Heart left ventricle (tissue), 16 donors: ENCODE results near the gene PTPRN2. TPM values are rescaled to one million over a fixed set of nuclear protein-coding genes. Genes with fewer than 3 reads are reported as not detected.
"Not testable (repeated sequence)": the region's sequence is repeated elsewhere in the genome, so short reads cannot be mapped to it uniquely, and the experiment has no call there.

ENCODE experiments used
- ATAC-seq, 4 donors: fragments of 200-7000 bp; cut with Tn5 transposase; one replicate each; pipeline ENCODE4 v1.9.1; 2020 to 2022; ENCODE audit warnings: moderate library complexity in 4 of 4, mild to moderate bottlenecking in 3 of 4, moderate number of reproducible peaks in 1 of 4
- DNase-seq, 5 donors: peaks; one replicate each; pipeline ENCODE4 v3.0.0-alpha.2; 2020
- H3K27ac ChIP-seq, 12 donors: fragments of 200-600 bp; sonication (generic) in 4 of 12; one replicate each; pipeline versions ENCODE4 v1.5.0 to v1.8.0; 2016 to 2022; ENCODE audit warnings: mild to moderate bottlenecking in 2 of 12
- H3K27me3 ChIP-seq, 9 donors: fragments of 200-600 bp; sonication (generic) in 2 of 9; one replicate each; pipeline versions ENCODE4 v1.5.1 to v1.8.0; 2016 to 2022; ENCODE audit warnings: mild to moderate bottlenecking in 3 of 9
- H3K36me3 ChIP-seq, 9 donors: fragments of 200-600 bp; sonication (generic) in 2 of 9; one replicate each; pipeline versions ENCODE4 v1.5.0 to v1.8.0; 2018 to 2022; ENCODE audit warnings: mild to moderate bottlenecking in 2 of 9
- H3K4me1 ChIP-seq, 12 donors: fragments of 200-600 bp; sonication (generic) in 4 of 12; one replicate each; pipeline versions ENCODE4 v1.5.0 to v1.8.0; 2016 to 2022; ENCODE audit warnings: mild to moderate bottlenecking in 3 of 12
- H3K4me3 ChIP-seq, 12 donors: fragments of 200-600 bp; sonication (generic) in 4 of 12; one replicate each; pipeline versions ENCODE4 v1.5.0 to v1.8.0; 2017 to 2022; ENCODE audit warnings: mild to moderate bottlenecking in 9 of 12, moderate library complexity in 4 of 12
- H3K9me3 ChIP-seq, 12 donors: fragments of 200-600 bp; sonication (generic) in 4 of 12; one replicate each; pipeline versions ENCODE4 v1.5.0 to v1.8.0; 2016 to 2022; ENCODE audit warnings: mild to moderate bottlenecking in 1 of 12
- POLR2A ChIP-seq, 2 donors: fragments of 450-650 bp; IDR thresholded peaks; one replicate each; pipeline ENCODE4 v1.6.1; 2017; ENCODE audit warnings: antibody characterized with exemption in 2 of 2, mild to moderate bottlenecking in 2 of 2, moderate library complexity in 2 of 2
- WGBS, 4 donors: extraction: QIAGEN DNeasy Blood & Tissue Kit in 2 of 4; methylation state at CpG; one replicate each; pipeline versions ENCODE4 v1.1.5 to v1.1.7; 2013 to 2018; 5-methylcytosine and 5-hydroxymethylcytosine counted together
- intact Hi-C, 10 donors: fragments of 100-400 bp; cut with DNase I; formaldehyde crosslinking; loops; one replicate each; pipeline versions ENCODE4 v1.11.1 to v1.14.2; 2022
- polyA plus RNA-seq, 2 donors: library from polyadenylated mRNA; stranded (reverse); fragments of 200-250 nt; gene quantifications; one replicate each; pipeline ENCODE4 v1.2.3, GENCODE V29; 2013
- total RNA-seq, 9 donors: library from RNA; depleted of rRNA in 2 of 9; stranded (reverse); fragments of >200 nt in 2 of 9; fragmentation: NEBNext Ultra II Directional in 3 of 9; extraction: Animal tissue kit (Norgen Biotek cat#: 25700) in 3 of 9; gene quantifications; one replicate each; pipeline versions ENCODE4 v1.1.0 to v1.2.4, GENCODE V29; 2016 to 2023
- TF ChIP-seq, protein P1 (sequence below), 12 donors: fragments of 200-600 bp; sonication (generic) in 4 of 12; IDR thresholded peaks; one replicate each; pipeline versions ENCODE4 v1.5.0 to v1.8.0; 2018 to 2022; ENCODE audit warnings: antibody characterized with exemption in 12 of 12, mild to moderate bottlenecking in 5 of 12
- donor health status: ischemic (EF 13 %, LVEDD 7.1; RV severe dilation, severe dysfunction).
- donor health status: healthy with polysubstance abuse.
- donor health status: DM: no; HTN: yes; CAD: no.
- donor health status: DM: no; HTN: no; CAD: no.
- donor health status: ischemic (EF 25% LVEDD 6.9; RV normal size, moderate dysfunction).
- donor health status: ischemic (EF 25% LVEDD 5.7; RV mildly dilated, moderate dysfunction).
- donor health status: healthy.
- donor health status: DM: yes; HTN: yes; CAD: no.
- donor health status: ischemic (EF 35%, LVEDD 5.7; RV mildly dilated, moderate dysfunction).
- donor health status: nonischemic (EF 11% LVEDD 7.7; RV severe dilation, severe dysfunction).
- donor health status: DM: yes; HTN: yes; CAD: no.
- donor health status: PGD.
- donor health status: ischemic (EF 29% LVEDD 5.4; RV normal size, mild dysfunction).
- donor health status: nonischemic (EF 23%, LVEDD 6.1; RV moderate dilation, normal function).

The PTPRN2 gene
- total and polyA plus RNA-seq, 11 donors, result 0.61 to 2.3 (median 1.3) TPM

- DNase-seq (no peak), ATAC-seq (no peak)
- TF ChIP-seq POLR2A (IDR thresholded peaks at IDR 0.05), result no peak
- TF ChIP-seq, protein P1, sequence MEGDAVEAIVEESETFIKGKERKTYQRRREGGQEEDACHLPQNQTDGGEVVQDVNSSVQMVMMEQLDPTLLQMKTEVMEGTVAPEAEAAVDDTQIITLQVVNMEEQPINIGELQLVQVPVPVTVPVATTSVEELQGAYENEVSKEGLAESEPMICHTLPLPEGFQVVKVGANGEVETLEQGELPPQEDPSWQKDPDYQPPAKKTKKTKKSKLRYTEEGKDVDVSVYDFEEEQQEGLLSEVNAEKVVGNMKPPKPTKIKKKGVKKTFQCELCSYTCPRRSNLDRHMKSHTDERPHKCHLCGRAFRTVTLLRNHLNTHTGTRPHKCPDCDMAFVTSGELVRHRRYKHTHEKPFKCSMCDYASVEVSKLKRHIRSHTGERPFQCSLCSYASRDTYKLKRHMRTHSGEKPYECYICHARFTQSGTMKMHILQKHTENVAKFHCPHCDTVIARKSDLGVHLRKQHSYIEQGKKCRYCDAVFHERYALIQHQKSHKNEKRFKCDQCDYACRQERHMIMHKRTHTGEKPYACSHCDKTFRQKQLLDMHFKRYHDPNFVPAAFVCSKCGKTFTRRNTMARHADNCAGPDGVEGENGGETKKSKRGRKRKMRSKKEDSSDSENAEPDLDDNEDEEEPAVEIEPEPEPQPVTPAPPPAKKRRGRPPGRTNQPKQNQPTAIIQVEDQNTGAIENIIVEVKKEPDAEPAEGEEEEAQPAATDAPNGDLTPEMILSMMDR (IDR thresholded peaks at IDR 0.05), result no peak
- Histone ChIP-seq H3K4me3 (no peak overlapping the region), H3K4me1 (no peaks in the 10 kb centered on the region), H3K9me3 (peaks cover 0 to 31% (median 7%) of the 10 kb centered on the region in 12 donors), H3K36me3 (no peaks in the 10 kb centered on the region), H3K27me3 (peaks cover 0 to 11% (median 0%) of the 10 kb centered on the region in 9 donors), H3K27ac (no peak overlapping the region)
- intact Hi-C loops, result no loop called here
- 81 to 88% (median 84%) methylated on average over 29 of the region's 29 CpGs for WGBS, 4 donors
Observed at GRCh38 chr7:157918326-157919080, 669.1 kb downstream of the PTPRN2 start.

GRCh38 chr7:157916946-157917640 is 670.5 kb downstream of the PTPRN2 start:
- DNase-seq, result no peak
- Histone ChIP-seq H3K27ac (no peak overlapping the region), H3K9me3 (peaks cover 0 to 40% (median 7%) of the 10 kb centered on the region in 12 donors), H3K4me3 (no peak overlapping the region), H3K36me3 (no peaks in the 10 kb centered on the region), H3K27me3 (peaks cover 0 to 11% (median 0%) of the 10 kb centered on the region in 9 donors), H3K4me1 (no peaks in the 10 kb centered on the region)
- 89 to 91% (median 90%) methylated on average over 20 to 23 of the region's 23 CpGs for WGBS, 4 donors
- intact Hi-C loops, result no loop called here
- TF ChIP-seq POLR2A (IDR thresholded peaks at IDR 0.05), result no peak
- TF ChIP-seq, protein P1 (IDR thresholded peaks at IDR 0.05), result no peak
- no peak for ATAC-seq

DNA sequence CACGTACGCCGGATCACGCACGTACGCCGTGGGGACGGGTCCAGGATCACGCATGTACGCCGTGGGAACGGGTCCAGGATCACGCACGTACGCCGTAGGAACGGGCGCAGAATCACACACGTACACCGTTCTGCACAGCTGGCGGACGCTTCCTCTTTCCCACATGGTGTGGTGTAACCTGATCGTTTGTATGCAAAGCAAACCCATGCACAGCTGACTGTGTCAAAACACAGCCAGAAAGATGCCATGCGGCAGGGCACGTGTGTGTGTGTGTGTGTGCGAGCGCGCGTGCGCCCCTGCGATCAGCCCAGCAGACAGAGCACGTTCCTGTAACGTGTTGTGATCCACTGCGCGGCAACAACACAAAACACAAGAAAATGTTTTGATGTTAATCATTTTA is 677.2 kb downstream of the PTPRN2 start:
- intact Hi-C loops, result no loop called here
- Histone ChIP-seq H3K4me1 (peaks cover 0 to 11% (median 0%) of the 10 kb centered on the region in 12 donors), H3K27ac (no peak overlapping the region), H3K27me3 (no peaks in the 10 kb centered on the region), H3K9me3 (peaks cover 0 to 28% (median 7%) of the 10 kb centered on the region in 12 donors), H3K36me3 (no peaks in the 10 kb centered on the region), H3K4me3 (no peak overlapping the region)
- no peak for DNase-seq
- TF ChIP-seq POLR2A (IDR thresholded peaks at IDR 0.05), result no peak
- TF ChIP-seq, protein P1 (IDR thresholded peaks at IDR 0.05), result no peak
- ATAC-seq, result no peak
- WGBS, 4 donors, result 93 to 96% (median 94%) methylated on average over 35 of the region's 35 CpGs

DNA sequence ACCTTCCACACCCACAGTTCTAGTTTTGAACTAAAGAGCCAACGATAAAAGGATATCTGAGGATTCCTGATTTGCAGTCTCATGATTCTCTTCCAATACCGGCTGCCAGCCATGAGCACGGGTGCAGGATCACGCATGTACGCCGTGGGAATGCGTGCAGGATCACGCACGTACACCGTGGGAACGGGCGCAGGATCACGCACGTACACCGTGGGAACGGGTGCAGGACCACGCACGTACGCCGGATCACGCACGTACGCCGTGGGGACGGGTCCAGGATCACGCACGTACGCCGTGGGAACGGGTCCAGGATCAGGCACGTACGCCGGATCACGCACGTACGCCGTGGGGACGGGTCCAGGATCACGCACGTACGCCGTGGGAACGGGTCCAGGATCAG is 677.6 kb downstream of the PTPRN2 start:
- H3K36me3 ChIP-seq, H3K4me3 ChIP-seq, intact Hi-C loops, DNase-seq, H3K27me3 ChIP-seq, H3K27ac ChIP-seq, ATAC-seq: not testable (repeated sequence)
- Histone ChIP-seq H3K4me1 (peaks cover 0 to 13% (median 0%) of the 10 kb centered on the region in 12 donors), H3K9me3 (peaks cover 0 to 24% (median 7%) of the 10 kb centered on the region in 12 donors)
- 96 to 98% (median 96%) methylated on average over 43 of the region's 43 CpGs for WGBS, 4 donors
